Inflammatory macrophage treated with lipopolysaccharide for 4 hours (primary cell): ENCODE results near the gene VIM.
A peak's percentile ranks its signal among the peaks of the same experiment; 100 is the strongest.
"Not testable (repeated sequence)": the region's sequence is repeated elsewhere in the genome, so short reads cannot be mapped to it uniquely, and the experiment has no call there.

Source experiments
- DNase-seq: peaks from one replicate; pipeline ENCODE4 v3.0.0-alpha.2; 2020

Gene VIM

GRCh38 chr10:17257466-17258321 lies 29.7 kb downstream of the VIM start:
- peak; percentile 70 for DNase-seq

- DNase-seq = no peak
Measured at GRCh38 chr10:17262502-17262901, 34.5 kb downstream of the VIM start.

GRCh38 chr10:17263580-17263979 lies 35.5 kb downstream of the VIM start:
- no peak for DNase-seq

DNA sequence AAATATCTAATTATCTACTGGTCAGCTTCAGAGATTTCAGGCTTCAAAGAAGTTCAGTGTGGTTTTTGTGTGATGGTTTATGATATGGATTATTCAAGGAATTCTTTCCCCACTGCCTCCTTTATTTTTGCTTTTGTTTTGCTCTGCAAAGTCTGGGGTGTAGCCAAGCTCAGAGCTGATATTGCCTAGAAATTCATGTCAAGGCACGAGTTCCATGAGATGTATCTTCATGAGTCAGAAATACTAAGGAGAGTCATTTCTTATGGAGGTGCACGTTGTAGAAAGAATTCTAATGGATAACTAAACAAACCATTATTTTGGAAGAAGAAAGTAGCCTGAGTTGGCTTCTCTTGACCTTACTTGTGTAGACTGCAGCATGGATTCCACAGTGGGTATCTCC lies 37.4 kb downstream of the VIM start:
- DNase-seq = no peak

GRCh38 chr10:17266549-17266948 lies 38.5 kb downstream of the VIM start:
- not testable (repeated sequence) for DNase-seq

DNA sequence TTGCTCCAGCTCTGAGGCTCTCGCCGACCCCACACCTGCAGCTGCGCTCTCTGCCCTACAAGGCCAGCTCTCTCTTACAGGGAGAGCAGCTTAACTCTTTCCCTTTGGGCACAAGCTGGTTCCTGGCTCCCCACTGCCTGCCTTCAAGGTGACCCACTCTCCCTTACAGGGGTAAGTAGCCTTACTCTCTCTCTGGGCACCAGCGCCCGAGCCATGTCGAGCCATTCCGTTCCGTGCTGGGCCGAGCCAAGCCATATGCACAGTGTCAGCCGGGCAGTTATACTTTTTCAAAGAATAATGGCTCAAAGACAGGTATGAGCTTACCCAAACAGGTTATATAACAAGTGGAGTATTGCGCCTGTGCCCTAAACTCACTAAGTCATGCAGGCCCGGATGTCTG lies 44.6 kb downstream of the VIM start:
- no peak for DNase-seq

DNA sequence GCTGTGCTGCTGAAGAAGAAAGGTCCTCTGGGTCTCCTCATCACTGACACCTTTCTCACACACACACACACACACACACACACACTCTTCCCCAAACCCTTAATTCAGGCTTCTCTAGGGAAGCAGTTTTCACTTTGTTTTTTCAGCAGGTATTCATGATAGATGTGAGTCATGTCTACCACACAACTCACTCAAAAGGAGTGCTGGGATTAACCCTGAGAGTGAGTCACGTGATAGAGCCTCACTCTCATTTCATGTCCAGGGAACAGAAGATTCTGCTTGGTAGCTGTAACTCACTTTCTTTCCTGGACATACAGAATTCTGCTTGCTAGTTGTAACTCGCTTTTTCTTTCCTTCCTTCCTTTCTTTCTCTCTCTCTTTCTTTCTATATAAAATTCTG lies 45.4 kb downstream of the VIM start:
- no peak for DNase-seq

DNA sequence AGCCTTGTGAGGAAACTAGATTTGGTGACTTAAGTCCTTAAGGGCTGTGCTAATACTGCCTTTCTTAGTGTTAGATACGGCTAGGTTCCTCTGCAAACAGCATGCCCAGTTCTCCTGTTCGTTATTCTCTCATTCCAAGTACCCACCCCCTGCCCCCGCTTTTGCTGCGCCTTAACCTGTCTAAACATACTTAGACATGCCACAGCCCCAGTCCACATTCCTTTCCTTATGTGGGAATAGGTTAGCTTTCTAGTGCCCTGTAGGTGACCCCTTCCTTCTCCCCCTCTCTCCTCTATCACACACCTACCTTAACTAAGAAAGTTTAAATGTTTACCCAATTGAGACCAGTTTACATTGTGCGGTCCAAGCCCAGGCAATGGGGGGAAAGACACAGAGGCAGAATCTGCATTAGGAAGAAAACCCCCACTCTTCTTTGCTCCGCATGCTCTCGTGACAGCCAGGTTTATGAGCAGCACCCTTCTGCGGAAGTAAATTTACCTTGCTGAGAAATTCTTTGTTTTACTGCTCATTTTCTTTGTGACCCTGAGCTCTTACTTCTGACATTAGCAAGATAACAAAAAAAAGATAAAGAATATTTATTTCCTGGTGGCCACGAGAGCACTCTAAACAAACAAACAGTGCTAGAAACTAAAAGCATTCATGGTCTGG lies 48.8 kb downstream of the VIM start:
- DNase-seq = no peak

GRCh38 chr10:17278607-17279240 lies 50.7 kb downstream of the VIM start:
- DNase-seq = no peak

GRCh38 chr10:17282311-17282710 lies 54.3 kb downstream of the VIM start:
- DNase-seq = no peak

DNA sequence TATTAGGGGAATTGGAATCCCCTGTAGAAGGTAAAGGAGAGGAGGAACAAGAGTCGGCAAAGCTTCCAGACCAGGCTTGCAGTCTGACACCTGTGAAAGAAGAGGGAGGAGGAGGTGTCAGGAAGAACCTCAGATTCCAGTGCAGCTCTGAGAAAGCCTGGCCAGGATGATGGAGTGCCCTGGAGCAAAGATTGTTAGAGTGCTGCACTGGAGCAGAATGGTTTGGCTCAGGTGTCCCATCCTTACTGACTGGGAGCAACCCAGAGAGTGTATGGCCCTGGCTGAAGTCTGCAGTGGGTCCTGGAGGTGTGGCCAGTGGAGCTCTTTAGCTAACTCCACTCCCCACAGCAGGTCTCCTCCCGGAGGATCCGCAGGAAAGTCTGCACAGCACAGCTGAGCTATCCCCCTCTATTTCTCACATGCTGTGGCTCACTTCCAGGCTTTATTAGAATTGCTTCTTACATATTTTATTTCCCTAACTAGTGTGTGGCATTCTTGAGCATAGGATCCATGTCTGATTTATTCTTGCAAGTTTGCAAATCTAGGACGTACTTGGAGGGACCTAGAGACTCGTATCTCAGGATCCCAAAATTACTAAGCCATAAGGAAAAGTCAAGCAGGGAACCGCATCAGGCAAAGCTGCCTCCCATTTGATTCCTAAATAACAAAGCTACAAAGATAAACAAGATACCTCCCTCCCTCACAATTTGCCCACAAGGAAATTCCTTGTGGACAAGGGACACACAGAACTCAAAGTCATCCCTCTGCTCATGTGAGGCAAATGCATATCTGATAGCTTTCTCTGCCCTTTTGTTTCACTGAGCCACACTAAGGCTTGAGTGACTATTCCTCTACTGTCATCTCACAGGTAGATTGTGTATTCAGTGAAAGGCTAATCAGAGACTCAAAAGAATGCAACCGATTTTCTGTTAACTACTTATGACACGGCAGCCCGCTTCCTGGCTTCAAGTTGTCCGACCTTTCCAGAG lies 58.8 kb downstream of the VIM start:
- DNase-seq = no peak
